DMS 273 treated with DMSO at 0.1 percent for 48 hours (cell line): ENCODE data around the gene TRIP10.
"Not testable (repeated sequence)": the region's sequence is repeated elsewhere in the genome, so short reads cannot be mapped to it uniquely, and the experiment has no call there.

Source experiments
- DNase-seq: peaks from one replicate; lab custom pipeline; 2025; lab: John Stamatoyannopoulos, UW

Gene TRIP10

GRCh38 chr19:6794686-6795431 is 55.4 kb downstream of the TRIP10 start:
- no peak for DNase-seq

- no peak for DNase-seq
Measured at GRCh38 chr19:6796278-6796677, 56.8 kb downstream of the TRIP10 start.

- no peak for DNase-seq
Measured at GRCh38 chr19:6797646-6798045, 58.2 kb downstream of the TRIP10 start.

GRCh38 chr19:6800160-6800790 is 60.8 kb downstream of the TRIP10 start:
- not testable (repeated sequence) for DNase-seq

DNA sequence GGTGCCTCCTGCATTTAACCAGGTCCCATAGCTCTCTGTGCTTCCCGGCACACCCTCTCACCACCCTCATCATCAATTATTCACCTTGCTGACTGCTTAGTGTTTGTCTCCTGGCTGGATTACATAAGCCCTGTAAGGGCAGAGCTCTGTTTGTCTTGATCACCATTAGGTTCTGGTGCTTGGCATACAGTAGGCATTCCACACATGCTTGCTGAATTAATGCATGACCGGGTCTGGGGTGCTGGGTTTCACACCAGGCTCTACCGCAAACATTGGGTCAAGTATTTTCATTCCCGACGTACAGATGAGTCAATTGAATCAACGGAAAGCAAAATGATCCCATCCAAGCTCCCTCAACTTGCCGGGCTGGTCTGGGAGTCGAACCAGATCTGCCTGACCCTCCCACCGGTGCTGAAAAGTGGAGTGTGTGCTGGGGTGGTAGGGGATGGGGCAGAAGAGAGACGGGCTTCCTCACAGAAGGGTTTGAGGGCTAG is 61.6 kb downstream of the TRIP10 start:
- no peak for DNase-seq
